Stomach smooth muscle (tissue), 2 donors: ENCODE results near the gene ITGB5.

Experiments
- H3K27ac ChIP-seq: one replicate; pipeline ENCODE4 v1.7.0; 2013; ENCODE audit warnings: mild to moderate bottlenecking, low read length, inconsistent platforms
- H3K27me3 ChIP-seq, 2 donors: one replicate each; pipeline ENCODE4 v1.7.0; 2013; ENCODE audit warnings: low read length in 2 of 2; ENCODE audit not compliant: insufficient read depth in 2 of 2, control insufficient read depth in 1 of 2
- H3K36me3 ChIP-seq, 2 donors: one replicate each; pipeline ENCODE4 v1.7.0; 2013; ENCODE audit warnings: low read length in 2 of 2; ENCODE audit not compliant: control insufficient read depth in 2 of 2, insufficient read depth in 2 of 2
- H3K4me1 ChIP-seq: one replicate; pipeline ENCODE4 v1.7.0; 2013; ENCODE audit warnings: low read length; ENCODE audit not compliant: control insufficient read depth, insufficient read depth
- H3K4me3 ChIP-seq, 2 donors: one replicate each; pipeline ENCODE4 v1.7.0; 2013; ENCODE audit warnings: low read length in 2 of 2
- H3K9ac ChIP-seq, 2 donors: one replicate each; pipeline ENCODE4 v1.7.0; 2013; ENCODE audit warnings: low read length in 2 of 2, mild to moderate bottlenecking in 1 of 2
- H3K9me3 ChIP-seq, 2 donors: one replicate each; pipeline ENCODE4 v1.7.0; 2013; ENCODE audit warnings: low read length in 2 of 2; ENCODE audit not compliant: control insufficient read depth in 2 of 2
- donor health status: healthy.
- donor health status: Pancreatic carcinoma.

Gene ITGB5

GRCh38 chr3:124890573-124891190, 3.5 kb upstream of the ITGB5 start:
- Histone ChIP-seq H3K4me3 (no peak overlapping the region), H3K27me3 (no peaks in the 10 kb centered on the region), H3K27ac (no peak overlapping the region), H3K9me3 (no peaks in the 10 kb centered on the region), H3K36me3 (no peaks in the 10 kb centered on the region), H3K4me1 (peaks cover 13% of the 10 kb centered on the region), H3K9ac (no peak overlapping the region)

GRCh38 chr3:124888482-124889441, 1.6 kb upstream of the ITGB5 start:
- Histone ChIP-seq H3K9ac (no peak overlapping the region), H3K36me3 (no peaks in the 10 kb centered on the region), H3K9me3 (no peaks in the 10 kb centered on the region), H3K4me1 (peaks cover 19% of the 10 kb centered on the region), H3K4me3 (no peak overlapping the region), H3K27me3 (no peaks in the 10 kb centered on the region), H3K27ac (no peak overlapping the region)

DNA sequence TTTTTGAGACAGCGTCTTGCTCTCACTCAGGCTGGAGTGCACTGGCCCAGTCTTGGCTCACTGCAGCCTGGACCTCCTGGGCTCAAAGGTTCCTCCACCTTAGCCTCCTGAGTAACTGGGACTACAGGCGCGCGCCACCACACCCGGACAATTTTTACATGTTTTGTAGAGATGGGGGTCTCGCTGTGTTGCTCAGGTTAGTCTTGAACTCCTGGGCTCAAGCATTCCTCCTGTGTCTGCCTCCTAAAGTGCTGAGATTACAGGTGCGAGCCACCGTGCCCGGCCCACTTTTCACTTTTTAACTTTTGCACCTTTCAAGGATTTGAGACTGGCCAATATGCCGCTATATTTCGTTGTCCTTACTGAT, 750 bp upstream of the ITGB5 start:
- Histone ChIP-seq H3K4me1 (peaks cover 19% of the 10 kb centered on the region), H3K27ac (peak overlapping the region; percentile 76), H3K9ac (peak overlapping the region in 1 of 2 donors; percentile 63), H3K9me3 (no peaks in the 10 kb centered on the region), H3K36me3 (no peaks in the 10 kb centered on the region), H3K4me3 (peak overlapping the region in 1 of 2 donors; percentile 79), H3K27me3 (no peaks in the 10 kb centered on the region)

DNA sequence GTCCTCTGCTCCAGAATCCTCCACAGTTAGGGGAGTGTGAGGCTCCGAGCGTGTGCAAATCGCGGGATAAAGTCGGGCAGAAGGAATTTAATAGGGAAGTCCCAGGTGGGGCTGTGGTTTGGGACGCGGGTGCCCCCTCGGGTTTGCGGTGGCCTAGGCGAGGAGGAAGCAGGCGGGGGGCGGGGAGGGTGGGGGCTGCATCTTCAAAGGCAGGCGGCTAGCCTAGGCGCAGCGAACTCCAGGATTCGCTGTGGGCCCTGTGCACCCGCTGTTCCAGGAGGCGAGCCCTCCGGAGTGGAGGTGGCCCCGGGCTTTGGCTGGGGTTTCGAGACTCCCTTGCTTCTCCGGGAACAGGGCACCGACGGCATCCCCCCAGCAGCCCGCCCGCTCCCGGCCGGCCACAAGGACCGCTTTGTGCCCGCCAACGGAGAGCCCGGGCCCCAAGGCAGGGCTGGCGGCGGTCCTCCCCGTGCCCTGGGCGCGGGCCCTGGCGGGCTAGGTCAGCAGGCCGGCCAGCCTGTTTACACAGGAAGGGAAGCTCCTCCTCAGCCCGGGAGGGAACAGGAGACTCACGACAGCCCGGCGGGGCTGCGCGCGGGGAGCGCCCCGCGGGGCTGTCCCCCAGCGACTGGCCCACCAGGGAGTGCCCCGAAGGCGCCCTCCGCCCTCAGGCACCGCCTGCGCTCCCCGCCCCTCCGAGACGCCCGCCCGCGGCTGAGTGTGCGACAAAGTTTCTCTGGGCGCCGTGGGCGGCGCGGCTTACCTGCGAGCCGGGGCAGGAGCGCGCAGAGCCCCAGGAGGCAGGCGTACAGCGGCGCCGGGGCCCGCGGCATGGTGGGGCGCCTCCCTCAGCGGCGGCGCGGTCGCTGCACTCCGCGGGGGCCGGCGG, 753 bp downstream of the ITGB5 start:
- Histone ChIP-seq H3K36me3 (no peaks in the 10 kb centered on the region), H3K9me3 (no peaks in the 10 kb centered on the region), H3K27me3 (no peaks in the 10 kb centered on the region), H3K4me3 (peak overlapping the region; percentile 46 to 79), H3K9ac (peak overlapping the region; percentile 66 to 72), H3K27ac (peak overlapping the region; percentile 62), H3K4me1 (peaks cover 21% of the 10 kb centered on the region)

DNA sequence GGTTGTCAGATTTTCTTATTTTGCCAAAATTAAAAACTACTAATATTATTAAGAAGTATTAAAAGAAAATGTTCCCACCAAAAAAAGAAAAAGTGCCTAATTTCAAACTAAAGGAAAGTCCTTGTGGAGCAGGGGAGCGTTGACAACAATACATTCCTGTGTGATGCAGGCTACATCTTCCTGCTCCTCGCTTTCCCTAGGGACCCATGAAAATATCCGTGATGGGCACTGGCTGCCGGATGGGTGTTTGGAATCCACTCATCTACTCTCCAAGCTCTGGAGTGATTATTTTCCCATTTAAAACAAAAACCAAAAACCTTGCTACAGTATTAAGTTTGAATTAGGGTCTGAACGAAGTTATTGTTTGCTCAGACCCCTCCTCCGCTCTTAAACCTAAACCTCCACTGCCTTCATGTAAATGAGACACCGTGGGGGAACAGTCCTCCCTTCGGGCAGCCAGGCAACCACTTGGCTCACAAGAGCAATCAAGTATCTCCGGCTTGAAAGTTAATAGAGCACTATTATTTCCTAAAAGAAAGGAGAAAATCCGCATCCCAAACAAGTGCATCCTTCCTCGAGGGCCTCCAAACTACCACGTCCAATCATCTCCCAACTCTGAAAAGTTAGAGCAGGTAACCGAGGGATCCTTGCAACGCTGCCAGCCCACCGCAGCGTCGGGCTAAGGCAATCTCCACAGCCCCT, 1.5 kb downstream of the ITGB5 start:
- Histone ChIP-seq H3K36me3 (no peaks in the 10 kb centered on the region), H3K4me1 (peaks cover 21% of the 10 kb centered on the region), H3K4me3 (peak overlapping the region; percentile 46 to 79), H3K27ac (no peak overlapping the region), H3K9me3 (no peaks in the 10 kb centered on the region), H3K27me3 (no peaks in the 10 kb centered on the region), H3K9ac (peak overlapping the region; percentile 39 to 55)

- Histone ChIP-seq H3K9me3 (no peaks in the 10 kb centered on the region), H3K4me3 (no peak overlapping the region), H3K4me1 (peaks cover 21% of the 10 kb centered on the region), H3K27me3 (no peaks in the 10 kb centered on the region), H3K27ac (no peak overlapping the region), H3K36me3 (no peaks in the 10 kb centered on the region), H3K9ac (no peak overlapping the region)
Observed at GRCh38 chr3:124884474-124885101, 2.6 kb downstream of the ITGB5 start.

- peaks cover 27% of the 10 kb centered on the region for H3K4me1 ChIP-seq
- H3K27me3 ChIP-seq: no peaks in the 10 kb centered on the region
- no peak overlapping the region for H3K4me3 ChIP-seq
- no peaks in the 10 kb centered on the region for H3K36me3 ChIP-seq
- no peak overlapping the region for H3K27ac ChIP-seq
- no peak overlapping the region for H3K9ac ChIP-seq
- H3K9me3 ChIP-seq: no peaks in the 10 kb centered on the region
Observed at GRCh38 chr3:124883766-124884473, 3.2 kb downstream of the ITGB5 start.

- Histone ChIP-seq H3K27me3 (no peaks in the 10 kb centered on the region), H3K27ac (no peak overlapping the region), H3K9me3 (no peaks in the 10 kb centered on the region), H3K4me3 (no peak overlapping the region), H3K36me3 (no peaks in the 10 kb centered on the region), H3K4me1 (peaks cover 35% of the 10 kb centered on the region), H3K9ac (no peak overlapping the region)
Observed at GRCh38 chr3:124882816-124883747, 4.1 kb downstream of the ITGB5 start.
